ENCODE results near the gene ALAD.

Gene ALAD

DNA sequence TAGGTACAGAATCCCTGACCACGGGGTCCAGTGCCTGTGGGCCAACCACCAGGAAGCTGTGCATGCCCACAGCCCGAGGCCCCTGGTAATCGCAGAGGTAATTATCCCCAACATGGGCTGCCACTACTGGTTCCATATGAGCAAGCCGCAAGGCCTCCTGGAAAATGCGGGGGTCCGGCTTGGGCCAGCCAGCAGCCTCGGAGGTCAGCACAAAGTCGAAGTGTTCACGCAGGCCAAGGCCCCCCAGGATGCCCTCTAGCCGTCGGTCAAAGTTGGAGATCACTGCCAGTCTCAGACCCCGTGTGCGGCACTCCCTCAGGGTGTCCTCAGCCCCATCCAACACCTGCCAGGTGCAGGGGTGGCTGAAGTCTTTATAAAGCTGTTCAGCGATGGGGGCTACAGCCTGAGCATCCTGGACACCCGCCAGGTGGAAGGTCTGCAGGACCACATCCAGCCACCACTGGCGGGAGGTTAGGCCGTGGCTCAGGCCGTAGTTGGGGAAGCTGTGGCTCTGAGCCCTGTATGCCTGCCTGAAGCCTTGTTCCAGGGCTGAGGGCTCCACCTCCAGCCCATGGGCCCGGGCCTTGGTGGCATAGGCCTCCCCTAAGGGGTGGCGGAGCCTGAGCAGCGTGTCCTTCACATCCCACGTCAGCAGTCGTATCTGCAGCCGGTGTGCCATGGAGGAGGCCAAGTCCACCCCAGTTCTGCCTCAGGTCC is 27.2 kb downstream of the ALAD start:
- H3K79me2 ChIP-seq (ENCODE audit: insufficient read depth, low read length), result peaks cover 4% of the 10 kb centered on the region; the same call in 1 of the 2 replicates
- H2AFZ ChIP-seq (ENCODE audit: low read depth, low read length), result no peak overlapping the region
- ATAC-seq (ENCODE audit: insufficient read depth, low read depth) (no peak), DNase-seq (no peak)
- no peaks in the 10 kb centered on the region for H3K27me3 ChIP-seq (ENCODE audit: insufficient read depth, low read length, poor library complexity)
- H3K27ac ChIP-seq (ENCODE audit: low read length), result no peak overlapping the region
- H3K4me3 ChIP-seq (ENCODE audit: low read depth in 1 of 2, low read length in 2 of 2), result no peak overlapping the region
- no peak overlapping the region for H3K9ac ChIP-seq (ENCODE audit: low read depth, low read length)
- no peaks in the 10 kb centered on the region for H3K9me3 ChIP-seq (ENCODE audit: insufficient read depth, low read length, severe bottlenecking)
- no peak overlapping the region for H3K4me2 ChIP-seq (ENCODE audit: insufficient read depth, low read length)
- peaks cover 19% of the 10 kb centered on the region for H3K4me1 ChIP-seq (ENCODE audit: insufficient read depth, low read length)
- no peak for TF ChIP-seq EZH2 (IDR thresholded peaks at IDR 0.05; ENCODE audit: borderline replicate concordance, low read depth, low read length, severe bottlenecking)
- TF ChIP-seq, protein P1, sequence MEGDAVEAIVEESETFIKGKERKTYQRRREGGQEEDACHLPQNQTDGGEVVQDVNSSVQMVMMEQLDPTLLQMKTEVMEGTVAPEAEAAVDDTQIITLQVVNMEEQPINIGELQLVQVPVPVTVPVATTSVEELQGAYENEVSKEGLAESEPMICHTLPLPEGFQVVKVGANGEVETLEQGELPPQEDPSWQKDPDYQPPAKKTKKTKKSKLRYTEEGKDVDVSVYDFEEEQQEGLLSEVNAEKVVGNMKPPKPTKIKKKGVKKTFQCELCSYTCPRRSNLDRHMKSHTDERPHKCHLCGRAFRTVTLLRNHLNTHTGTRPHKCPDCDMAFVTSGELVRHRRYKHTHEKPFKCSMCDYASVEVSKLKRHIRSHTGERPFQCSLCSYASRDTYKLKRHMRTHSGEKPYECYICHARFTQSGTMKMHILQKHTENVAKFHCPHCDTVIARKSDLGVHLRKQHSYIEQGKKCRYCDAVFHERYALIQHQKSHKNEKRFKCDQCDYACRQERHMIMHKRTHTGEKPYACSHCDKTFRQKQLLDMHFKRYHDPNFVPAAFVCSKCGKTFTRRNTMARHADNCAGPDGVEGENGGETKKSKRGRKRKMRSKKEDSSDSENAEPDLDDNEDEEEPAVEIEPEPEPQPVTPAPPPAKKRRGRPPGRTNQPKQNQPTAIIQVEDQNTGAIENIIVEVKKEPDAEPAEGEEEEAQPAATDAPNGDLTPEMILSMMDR (IDR thresholded peaks at IDR 0.05; ENCODE audit: borderline replicate concordance, extremely low read depth, low read length, poor library complexity, severe bottlenecking), result no peak
- H3K36me3 ChIP-seq (ENCODE audit: insufficient read depth, low read length), result peaks cover 18% of the 10 kb centered on the region
- no peaks in the 10 kb centered on the region for H4K20me1 ChIP-seq (ENCODE audit: insufficient read depth, low read length)

- Histone ChIP-seq H3K9ac (ENCODE audit: low read depth, low read length) (no peak overlapping the region), H3K4me1 (ENCODE audit: insufficient read depth, low read length) (peaks cover 19% of the 10 kb centered on the region), H3K4me3 (ENCODE audit: low read depth in 1 of 2, low read length in 2 of 2) (no peak overlapping the region), H3K27ac (ENCODE audit: low read length) (no peak overlapping the region), H4K20me1 (ENCODE audit: insufficient read depth, low read length) (no peaks in the 10 kb centered on the region), H3K36me3 (ENCODE audit: insufficient read depth, low read length) (peaks cover 18% of the 10 kb centered on the region), H3K4me2 (ENCODE audit: insufficient read depth, low read length) (no peak overlapping the region), H3K9me3 (ENCODE audit: insufficient read depth, low read length, severe bottlenecking) (no peaks in the 10 kb centered on the region), H3K27me3 (ENCODE audit: insufficient read depth, low read length, poor library complexity) (no peaks in the 10 kb centered on the region), H2AFZ (ENCODE audit: low read depth, low read length) (no peak overlapping the region), H3K79me2 (ENCODE audit: insufficient read depth, low read length) (peaks cover 4% of the 10 kb centered on the region; the same call in 1 of the 2 replicates)
- DNase-seq, result no peak
- ATAC-seq (ENCODE audit: insufficient read depth, low read depth), result no peak
- TF ChIP-seq, protein P1 (IDR thresholded peaks at IDR 0.05; ENCODE audit: borderline replicate concordance, extremely low read depth, low read length, poor library complexity, severe bottlenecking), result no peak
- TF ChIP-seq EZH2 (IDR thresholded peaks at IDR 0.05; ENCODE audit: borderline replicate concordance, low read depth, low read length, severe bottlenecking), result no peak
Measured at GRCh38 chr9:113373256-113373655, 27.8 kb downstream of the ALAD start.

DNA sequence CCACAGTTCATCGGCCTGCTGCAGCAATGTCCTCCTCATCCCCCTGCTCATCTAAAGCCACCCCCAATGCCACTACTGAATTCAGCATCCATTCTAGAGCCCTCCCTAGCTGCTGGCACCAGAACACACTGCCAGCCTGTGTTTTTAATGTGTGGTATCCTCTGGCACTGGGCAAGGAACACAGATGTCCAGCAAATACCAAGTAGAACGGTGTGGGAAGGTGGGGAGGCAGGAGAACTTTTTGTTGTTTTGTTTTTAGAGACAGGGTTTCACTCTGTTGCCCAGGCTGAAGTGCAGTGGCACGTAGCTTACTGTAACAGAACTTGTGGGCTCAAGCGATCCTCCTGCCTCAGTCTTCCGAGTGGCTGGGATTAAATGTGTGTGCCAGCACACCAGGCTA is 29.0 kb downstream of the ALAD start:
- ATAC-seq (ENCODE audit: insufficient read depth, low read depth), result no peak
- Histone ChIP-seq H3K4me2 (ENCODE audit: insufficient read depth, low read length) (no peak overlapping the region), H3K36me3 (ENCODE audit: insufficient read depth, low read length) (peaks cover 18% of the 10 kb centered on the region), H3K4me1 (ENCODE audit: insufficient read depth, low read length) (peaks cover 15% of the 10 kb centered on the region), H3K27ac (ENCODE audit: low read length) (no peak overlapping the region), H3K79me2 (ENCODE audit: insufficient read depth, low read length) (peaks cover 4% of the 10 kb centered on the region; the same call in 1 of the 2 replicates), H3K27me3 (ENCODE audit: insufficient read depth, low read length, poor library complexity) (no peaks in the 10 kb centered on the region), H3K4me3 (ENCODE audit: low read depth in 1 of 2, low read length in 2 of 2) (no peak overlapping the region), H4K20me1 (ENCODE audit: insufficient read depth, low read length) (no peaks in the 10 kb centered on the region), H3K9ac (ENCODE audit: low read depth, low read length) (no peak overlapping the region), H2AFZ (ENCODE audit: low read depth, low read length) (no peak overlapping the region), H3K9me3 (ENCODE audit: insufficient read depth, low read length, severe bottlenecking) (no peaks in the 10 kb centered on the region)
- no peak for TF ChIP-seq EZH2 (IDR thresholded peaks at IDR 0.05; ENCODE audit: borderline replicate concordance, low read depth, low read length, severe bottlenecking)
- TF ChIP-seq, protein P1 (IDR thresholded peaks at IDR 0.05; ENCODE audit: borderline replicate concordance, extremely low read depth, low read length, poor library complexity, severe bottlenecking), result no peak
- no peak for DNase-seq

All from DND-41 (cell line).